Right ventricle myocardium inferior (tissue), 1 donor: ENCODE results near the gene NCS1. TPM values are rescaled to one million over a fixed set of nuclear protein-coding genes. Genes with fewer than 3 reads are reported as not detected.

Experiments
- ATAC-seq: fragments of 200-7000 bp; cut with Tn5 transposase; one replicate; pipeline ENCODE4 v1.9.1; 2020; ENCODE audit warnings: mild to moderate bottlenecking, moderate library complexity
- DNase-seq: peaks from one replicate; pipeline ENCODE4 v3.0.0; 2021; ENCODE audit errors: missing footprints
- intact Hi-C: fragments of 100-400 bp; cut with DNase I; formaldehyde crosslinking; loops from one replicate; pipeline ENCODE4 v1.11.0; 2022
- long read RNA-seq: library from polyadenylated mRNA; unstranded; transcript quantifications from one replicate; pipeline ENCODE4 v2.0.0, GENCODE V29; 2021
- total RNA-seq: library from RNA; stranded (reverse); fragmentation: NEBNext Ultra II Directional; extraction: Animal tissue kit (Norgen Biotek cat#: 25700); gene quantifications from one replicate; pipeline ENCODE4 v1.2.1, GENCODE V29; 2021
- donor health status: DM: no; HTN: yes; CAD: no; lungs with severe emphysema.

The NCS1 gene
- 5.0 TPM for total RNA-seq
- long read RNA-seq, full-length matches to known transcripts: 2 of 3 reads
- long read RNA-seq, partial matches to known transcripts: 0 of 3 reads
- long read RNA-seq, other reads (novel, unspliced or antisense): 1 of 3 reads

DNA sequence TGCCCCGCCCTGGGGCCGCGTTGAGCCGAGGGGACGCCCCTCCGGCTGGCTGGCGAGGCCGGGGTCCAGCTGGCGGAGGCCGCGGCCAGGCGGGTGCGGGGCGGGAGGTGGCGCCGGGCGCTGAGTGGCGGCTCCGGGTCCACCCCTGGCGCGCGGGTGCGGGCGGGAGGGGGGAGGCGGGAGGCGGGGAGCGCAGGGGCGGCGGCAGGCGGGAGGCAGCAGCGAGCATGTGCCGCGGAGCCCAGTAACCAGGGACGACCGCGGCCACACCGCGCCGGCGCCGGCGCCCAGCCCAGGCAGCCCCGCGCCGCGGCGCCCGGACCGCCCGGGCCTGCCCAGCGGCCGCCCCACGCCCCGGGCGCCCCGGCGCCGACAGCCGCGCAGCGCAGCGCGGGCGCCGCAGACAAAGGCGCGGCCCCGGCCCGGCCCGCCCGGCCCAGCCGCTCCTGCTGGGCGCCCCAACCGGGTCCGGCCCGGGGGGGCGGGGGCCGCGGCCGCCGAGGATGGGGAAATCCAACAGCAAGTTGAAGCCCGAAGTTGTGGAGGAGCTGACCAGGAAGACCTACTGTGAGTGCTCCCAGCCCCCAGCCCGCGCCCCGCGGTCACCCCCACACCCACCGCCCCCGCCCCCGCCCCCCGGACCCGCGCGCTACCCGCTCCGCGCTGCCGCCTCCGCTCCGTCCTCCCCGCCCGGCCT lies at the start of gene NCS1:
Gene NCS1 (plus strand): TSS at position 244 of the 697 bp plus-strand sequence. CDS start 260 bp downstream, at position 504.
- DNase-seq (peak; percentile 83), ATAC-seq (peak; percentile 92)
- intact Hi-C loops: loop anchor here (1.0 kb wide), 1 partner anchor 28 kb away; no protein-coding TSS in a partner anchor

DNA sequence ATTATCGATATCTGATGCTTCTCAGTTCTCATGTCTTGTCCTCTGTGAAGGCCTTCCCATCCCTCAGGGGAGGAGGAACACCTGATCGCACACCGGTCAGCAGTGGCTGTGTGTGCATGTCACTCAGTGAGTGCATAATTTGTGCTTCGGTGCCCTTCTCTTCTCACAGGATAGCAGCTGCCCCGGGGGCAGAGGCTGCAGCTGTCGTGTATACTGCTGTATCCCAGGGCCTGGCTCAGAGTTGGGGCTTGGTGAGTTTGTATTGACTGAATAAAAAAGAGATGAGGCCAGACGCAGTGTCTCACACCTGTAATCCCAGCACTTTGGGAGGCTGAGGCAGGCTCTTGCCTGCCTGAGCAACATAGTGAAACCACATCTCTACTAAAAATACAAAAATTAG lies 49.7 kb upstream of the NCS1 start:
- ATAC-seq (no peak), DNase-seq (no peak)
- intact Hi-C loops: no loop called here

DNA sequence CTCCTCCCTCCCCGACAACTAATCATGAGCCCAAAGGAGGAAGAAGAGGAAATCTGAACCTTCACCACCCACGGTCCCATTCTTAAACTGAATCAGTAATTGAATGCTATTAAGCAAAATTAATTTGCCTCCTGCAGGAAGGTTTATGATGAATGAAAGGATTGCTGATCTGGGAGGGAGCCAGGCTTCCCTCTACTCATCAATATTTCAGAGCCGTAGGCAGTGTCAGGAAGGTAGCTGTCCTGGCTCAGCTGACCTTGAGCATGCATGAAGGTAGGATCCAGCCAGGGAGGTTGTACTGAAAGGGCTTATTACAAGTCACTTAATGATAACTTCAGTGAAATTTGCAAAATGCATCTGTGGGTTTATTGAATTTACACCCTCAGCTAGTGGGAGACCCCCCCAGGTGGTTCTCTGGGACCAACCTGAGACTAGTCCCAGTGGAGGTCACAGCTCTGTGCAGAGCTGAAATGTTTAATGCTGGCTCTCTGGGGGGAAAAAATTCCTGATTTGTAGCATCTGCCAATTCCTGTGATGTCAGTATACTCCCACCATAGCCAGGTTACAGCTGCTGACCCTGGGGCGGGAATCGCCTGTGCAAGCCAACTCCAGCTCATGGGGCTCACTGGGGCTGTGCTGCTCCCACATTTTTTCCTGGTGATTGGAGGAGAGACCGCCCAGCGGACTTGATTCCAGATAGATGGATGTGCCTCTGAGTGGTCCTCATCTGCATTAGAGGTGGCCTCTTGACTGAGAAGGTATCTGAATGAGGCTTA lies 47.9 kb upstream of the NCS1 start:
- intact Hi-C loops: no loop called here

DNA sequence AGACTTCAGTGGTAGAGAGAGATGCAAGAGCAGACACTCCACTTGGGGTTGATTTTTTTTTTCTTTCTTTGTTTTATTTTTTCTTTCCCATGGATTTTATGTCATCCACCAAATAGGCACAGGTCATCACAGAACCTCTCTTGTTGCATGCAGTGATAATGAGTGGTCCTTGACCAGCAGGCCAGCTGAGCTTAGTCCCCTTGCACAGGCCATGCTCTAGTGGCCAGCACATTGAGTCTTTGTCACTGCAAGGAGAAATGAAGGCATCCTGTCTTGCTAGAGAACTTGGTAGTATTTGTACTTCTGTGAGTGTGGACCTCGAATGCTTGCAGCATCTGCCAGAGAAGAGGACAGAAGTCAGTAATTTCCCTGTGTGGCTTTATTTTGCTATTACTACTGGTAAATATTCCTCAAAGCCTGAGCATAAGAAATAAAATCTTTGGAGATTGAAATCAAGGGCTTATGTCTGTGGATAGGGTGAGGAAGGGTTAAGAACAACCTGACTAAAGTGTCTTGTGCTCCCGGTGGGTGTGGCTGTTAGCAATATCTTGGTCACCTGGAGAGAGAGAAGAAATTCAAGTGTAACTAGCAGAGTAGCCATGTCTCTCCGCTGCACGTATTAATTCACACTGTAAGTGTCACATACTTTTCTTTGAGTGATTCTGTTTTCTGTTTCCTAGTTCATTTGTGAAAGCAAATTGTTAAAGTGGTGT lies 45.3 kb upstream of the NCS1 start:
- intact Hi-C loops: no loop called here
- ATAC-seq (no peak), DNase-seq (no peak)

More for the DNA sequence above, 47.9 kb upstream of the NCS1 start:
- DNase-seq (no peak), ATAC-seq (no peak)

DNA sequence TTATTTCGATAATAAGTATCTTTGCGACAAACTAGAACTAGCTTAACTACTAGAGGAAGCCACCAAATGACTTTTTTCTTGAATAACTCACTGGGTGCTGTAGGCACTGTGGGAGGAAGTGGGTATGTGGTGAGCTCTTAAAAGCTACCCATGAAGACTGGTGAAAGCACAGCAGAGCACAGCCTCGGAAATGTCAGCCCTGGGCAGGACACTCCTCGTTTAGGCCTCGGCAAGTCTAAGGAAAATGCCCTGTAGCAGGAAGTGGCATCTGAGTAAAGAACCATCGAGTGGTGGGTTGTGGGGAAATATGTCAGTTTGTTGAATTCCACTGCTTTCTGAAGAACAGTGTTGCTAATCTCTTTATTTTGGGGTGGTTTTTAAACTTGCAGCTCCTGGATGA lies 44.0 kb upstream of the NCS1 start:
- DNase-seq (no peak), ATAC-seq (peak; percentile 51)
- intact Hi-C loops: no loop called here

DNA sequence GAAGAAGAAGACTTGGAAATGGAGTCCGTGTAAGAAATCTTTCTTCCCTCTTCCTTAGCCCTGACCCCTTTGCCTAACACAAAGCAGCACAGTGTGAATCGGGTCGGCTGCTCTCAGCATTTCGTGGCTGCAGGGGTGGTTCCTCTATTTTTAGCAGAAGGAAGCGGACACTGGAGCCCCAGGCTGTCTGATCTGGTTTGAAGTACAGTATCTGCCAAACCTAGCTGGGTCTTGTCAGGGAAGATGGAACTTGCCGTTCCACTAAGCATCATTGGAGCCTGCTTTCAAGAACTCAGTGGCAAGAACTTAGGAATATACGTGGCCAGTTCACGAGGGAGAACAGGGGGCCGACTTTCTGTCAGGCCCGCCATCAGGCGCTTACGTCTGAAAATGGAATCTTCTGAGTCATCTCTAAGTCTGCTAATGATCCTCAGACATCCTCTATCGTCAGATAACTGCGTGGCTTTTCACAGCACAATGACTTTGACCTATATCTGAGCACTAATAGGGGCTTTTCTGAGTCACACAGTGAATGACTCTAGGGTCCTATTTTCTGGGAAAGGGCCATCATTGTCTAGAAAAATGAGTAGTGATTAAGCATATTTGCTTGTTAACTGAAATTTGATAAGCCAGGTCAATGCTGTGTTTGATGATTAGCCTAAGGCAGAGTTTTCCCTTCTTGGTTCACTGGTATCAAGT lies 43.3 kb upstream of the NCS1 start:
- peak; percentile 89 for ATAC-seq
- DNase-seq: peak; percentile 85
- intact Hi-C loops: no loop called here

DNA sequence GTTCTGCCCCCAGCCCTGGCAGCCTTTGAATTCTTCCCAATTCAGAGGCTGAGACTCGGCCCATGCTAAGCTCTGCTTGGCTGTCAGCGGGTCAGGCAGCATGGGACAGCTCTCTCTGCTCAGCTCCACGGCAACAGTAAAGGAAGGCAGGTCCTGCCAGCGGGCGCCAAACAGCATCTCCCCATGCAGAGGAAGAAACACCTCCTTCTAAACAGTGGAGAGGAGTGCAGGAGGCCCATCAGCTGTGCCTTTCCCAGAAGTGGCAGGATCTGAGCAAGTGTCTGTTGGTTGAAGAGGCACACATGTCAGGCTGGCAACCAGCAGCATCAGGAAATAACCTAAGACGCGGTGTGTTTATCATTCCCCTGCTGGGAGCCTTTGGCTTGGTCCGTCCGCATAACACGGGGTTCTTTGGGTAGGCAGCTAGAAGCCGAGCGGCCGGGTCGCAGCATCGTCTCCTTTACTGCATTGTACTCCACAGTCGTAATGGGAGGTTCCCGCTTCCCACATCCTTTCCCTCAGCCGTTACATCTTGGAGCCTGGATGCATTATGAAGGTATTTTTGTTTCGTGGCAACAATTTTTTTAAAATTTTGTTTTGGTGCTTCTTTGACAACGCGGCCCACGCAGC lies 42.7 kb upstream of the NCS1 start:
- ATAC-seq: no peak
- intact Hi-C loops: no loop called here
- DNase-seq: no peak

DNA sequence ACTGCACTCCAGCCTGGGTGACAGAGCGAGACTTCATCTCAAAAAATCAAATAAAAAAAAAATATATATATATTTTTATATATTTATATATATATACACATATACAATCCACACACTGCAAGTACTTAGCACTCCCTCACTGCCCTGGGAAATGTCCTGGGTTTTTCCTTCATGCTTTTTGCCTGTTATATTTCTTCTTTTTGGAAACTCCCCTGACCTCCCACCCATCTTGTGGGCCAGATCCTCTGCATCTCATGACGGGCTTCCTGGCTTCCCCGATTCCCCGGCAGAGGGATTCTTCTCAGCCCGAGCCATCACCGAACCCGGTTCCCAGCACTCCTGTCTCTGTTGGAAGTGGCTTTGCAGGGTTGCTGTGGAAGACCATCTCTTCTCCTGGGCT lies 39.5 kb upstream of the NCS1 start:
- intact Hi-C loops: no loop called here
- ATAC-seq: no peak
- no peak for DNase-seq

DNA sequence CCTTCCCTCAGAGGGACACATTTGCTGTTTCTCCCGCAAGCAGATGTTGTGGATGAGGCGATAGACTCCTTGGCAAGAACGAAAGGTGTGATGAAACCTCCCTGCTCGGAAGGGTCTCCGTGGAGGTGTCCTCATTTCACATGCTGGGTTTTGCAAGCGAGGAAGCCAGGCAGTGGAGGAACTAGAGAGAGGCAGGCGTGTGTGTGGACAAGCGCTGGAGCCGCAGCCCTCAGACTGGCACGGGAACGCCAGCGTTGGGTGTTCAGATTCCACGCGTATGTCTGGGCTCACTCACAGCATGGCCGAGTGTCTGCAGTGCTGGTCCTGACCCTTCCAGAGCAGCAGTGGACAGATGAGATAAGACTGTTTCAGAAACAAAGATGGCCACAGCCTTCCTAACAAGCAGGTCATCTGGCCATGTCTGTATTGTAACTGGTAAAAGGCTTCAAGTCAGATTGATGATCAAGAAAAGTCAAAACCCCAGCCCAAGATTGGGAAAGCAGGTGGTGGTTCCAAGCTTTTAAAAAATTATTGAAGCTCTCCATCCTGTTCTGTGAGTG lies 35.0 kb upstream of the NCS1 start:
- peak; percentile 9 for ATAC-seq
- intact Hi-C loops: no loop called here
- DNase-seq: peak; percentile 72

DNA sequence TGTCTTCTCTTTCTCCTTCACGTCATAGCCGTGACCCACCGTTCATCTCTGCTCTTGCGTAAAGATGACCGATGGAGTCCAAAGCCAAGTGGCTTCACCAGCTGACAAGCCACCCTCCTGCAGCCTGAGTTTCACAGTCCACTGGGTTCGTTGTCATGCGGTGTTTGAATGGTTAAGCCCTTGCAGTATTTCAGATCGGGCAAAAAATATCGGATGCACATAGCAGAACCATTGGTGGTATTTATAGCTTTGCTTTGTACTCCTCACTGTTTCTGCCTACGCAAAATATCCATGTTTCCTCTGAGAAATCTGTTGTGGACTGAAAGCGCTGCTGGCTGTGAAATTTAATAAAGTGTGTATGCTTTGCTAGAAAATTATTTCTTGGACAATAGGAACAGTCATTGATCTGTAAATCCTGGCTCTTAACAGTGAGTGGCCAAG lies 34.5 kb upstream of the NCS1 start:
- ATAC-seq (no peak), DNase-seq (no peak)
- intact Hi-C loops: no loop called here

DNA sequence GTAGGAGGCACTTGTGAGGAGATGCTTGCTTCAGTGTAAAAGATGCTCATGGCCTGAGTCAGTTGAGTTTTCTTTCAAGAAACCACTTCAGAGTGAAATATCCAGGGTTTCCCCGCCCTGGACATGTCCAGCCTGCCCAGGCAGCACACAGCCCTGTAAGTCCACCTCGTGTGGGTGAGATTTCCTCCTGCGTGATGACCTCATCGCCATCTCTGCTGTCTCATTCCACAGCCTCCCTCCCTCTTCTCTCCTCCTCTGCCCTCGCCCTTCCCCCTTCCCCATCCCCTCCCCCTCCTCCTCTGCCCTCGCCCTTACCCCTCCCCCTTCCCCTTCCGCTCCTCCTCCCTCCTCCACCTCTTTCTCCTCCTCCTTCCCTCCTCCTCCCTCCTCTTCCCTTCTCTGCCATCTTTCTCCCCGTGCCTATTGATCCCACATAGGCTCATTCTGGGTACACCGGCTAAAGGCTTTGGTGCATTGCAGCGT lies 34.0 kb upstream of the NCS1 start:
- intact Hi-C loops: no loop called here
- ATAC-seq: peak; percentile 75
- DNase-seq: no peak

DNA sequence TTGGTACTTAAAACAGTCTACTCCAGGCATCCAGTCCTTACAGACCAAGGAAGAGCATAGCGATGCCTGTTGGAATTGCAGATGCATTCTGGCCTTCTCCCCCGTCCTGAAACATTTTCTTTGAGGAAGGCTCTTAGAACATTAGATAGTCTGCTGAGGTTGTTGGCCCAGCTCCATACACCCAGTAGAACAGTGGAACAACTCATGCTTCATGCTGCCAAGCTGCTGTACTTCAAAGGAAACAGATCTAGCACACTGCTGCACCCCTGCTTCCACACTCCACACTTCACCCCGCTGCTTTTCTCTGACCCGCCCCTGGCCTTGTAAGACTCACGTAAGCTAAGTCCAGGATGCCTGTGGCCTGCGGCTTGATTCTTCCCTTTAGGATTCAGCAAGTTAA lies 33.4 kb upstream of the NCS1 start:
- intact Hi-C loops: no loop called here
- DNase-seq: no peak
- peak; percentile 76 for ATAC-seq

DNA sequence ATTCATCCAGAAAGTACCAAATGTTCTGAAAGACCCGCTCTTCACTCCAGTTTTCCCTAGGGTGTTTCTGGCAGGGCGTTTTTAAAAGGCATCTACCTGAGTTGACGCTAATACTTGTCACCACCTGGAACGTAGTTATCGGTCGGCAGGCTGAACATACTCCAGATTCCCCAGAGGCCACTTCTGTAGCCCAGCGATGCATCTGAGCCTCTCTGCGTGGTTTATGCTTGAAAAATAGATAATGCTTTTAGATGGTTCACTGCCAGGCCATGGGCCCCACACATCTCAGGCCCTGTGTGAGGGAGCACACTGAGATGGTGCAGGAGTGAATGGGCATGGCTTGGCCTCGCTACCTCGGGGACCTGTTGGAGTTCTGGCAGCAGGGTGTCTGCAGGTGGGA lies 33.0 kb upstream of the NCS1 start:
- ATAC-seq (no peak), DNase-seq (no peak)
- intact Hi-C loops: no loop called here

DNA sequence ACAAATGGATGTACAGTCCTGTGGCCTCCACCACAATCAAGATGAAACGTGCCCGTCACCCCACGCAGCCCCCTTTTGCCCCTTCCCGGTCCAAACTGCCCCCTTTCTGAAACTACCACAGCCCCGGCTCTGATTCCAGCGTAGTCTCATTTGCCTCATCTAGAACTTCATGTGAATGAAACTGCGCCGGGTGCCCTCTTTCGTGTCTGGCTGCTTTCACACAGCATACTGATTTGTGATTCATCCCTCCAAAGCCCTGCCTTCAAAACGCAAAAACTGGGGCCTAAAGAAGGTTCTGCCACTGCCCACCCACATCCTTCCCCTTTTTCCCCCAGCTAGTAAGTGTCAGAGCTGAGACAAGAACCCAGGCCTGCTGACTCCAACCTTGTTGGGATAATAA lies 31.5 kb upstream of the NCS1 start:
- intact Hi-C loops: no loop called here
- no peak for DNase-seq

DNA sequence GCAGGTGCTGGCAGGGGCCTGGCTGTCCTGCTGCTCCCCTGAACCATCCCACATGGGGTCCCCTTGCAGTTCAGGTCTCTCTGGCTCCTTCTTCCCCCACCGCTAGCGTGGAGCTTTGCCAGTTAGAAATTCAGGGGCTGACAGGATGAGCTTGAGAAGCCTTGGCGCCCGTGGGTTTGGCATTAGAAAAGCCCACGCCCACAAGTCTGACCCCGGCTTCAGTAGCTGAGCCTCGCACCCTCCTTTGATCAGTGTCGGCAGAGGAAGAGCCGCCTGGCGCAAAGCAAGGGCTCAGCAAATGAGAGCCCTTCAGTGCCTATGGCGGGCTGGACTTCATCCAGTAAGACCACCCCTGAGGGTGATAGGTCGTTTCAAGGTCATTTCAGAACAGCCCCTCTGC lies 30.1 kb upstream of the NCS1 start:
- ATAC-seq (no peak), DNase-seq (no peak)
- intact Hi-C loops: no loop called here

More for the DNA sequence above, 31.5 kb upstream of the NCS1 start:
- ATAC-seq: no peak

DNA sequence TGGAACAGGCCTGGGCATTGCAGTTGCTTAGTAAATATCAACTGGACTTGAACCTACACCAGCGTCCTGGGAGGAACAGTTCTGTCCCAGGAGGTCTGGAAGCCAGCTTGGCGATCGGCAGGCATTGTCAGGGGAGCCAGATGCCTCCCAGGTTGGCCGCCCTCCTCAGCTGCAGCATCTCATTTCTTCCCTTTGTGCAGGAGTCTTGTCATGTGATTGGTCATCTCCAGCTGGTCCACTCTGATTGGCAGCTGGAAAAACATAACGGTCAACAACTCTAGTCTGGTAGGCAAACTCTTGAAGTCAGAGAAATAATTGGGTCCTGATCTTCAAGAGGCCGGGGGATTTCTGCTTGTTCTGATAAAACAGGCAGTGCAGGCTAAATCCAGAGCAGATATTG lies 29.6 kb upstream of the NCS1 start:
- ATAC-seq (no peak), DNase-seq (no peak)
- intact Hi-C loops: no loop called here

DNA sequence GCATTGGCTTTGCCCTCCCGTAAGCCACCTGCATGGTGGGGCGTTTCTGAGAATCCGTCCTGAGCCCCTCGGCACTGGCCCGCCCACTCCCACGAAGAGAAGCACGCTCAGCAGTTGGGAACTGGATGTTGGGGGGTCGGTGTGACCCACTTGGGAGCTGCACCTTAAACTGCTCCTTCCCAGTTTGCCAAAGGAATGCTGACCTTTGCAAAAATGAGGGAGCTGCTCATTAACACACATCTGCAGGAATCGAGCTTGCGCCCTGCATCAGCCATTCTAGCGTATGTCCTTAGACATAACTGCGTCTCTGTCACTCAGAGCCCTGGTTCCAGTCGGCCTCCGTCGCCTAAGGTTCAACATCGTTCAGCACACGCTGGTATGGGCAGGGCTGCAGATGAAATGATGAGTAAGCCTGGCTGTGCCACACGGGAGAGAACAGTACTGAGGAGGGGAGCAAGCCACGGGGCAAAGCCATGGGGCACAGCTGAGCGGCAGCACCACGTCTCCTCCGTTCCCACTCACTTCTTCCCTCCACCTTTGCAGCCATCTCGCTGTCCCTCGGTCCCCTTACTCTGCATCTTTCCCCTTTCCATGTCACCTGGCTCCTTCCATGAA lies 28.8 kb upstream of the NCS1 start:
- intact Hi-C loops: no loop called here
- no peak for ATAC-seq
- no peak for DNase-seq
